ES-I3 (cell line): Measurements from ENCODE around the gene MEF2B.
"Not testable (repeated sequence)": the region's sequence is repeated elsewhere in the genome, so short reads cannot be mapped to it uniquely, and the experiment has no call there.

ENCODE experiments used
- H3K36me3 ChIP-seq: 2 replicates; pipeline ENCODE4 v1.6.1; 2013; ENCODE audit warnings: mild to moderate bottlenecking, low read length, control low read depth, moderate library complexity; ENCODE audit not compliant: insufficient read depth
- H3K4me1 ChIP-seq: 2 replicates; pipeline ENCODE4 v1.6.1; 2013; ENCODE audit warnings: mild to moderate bottlenecking, control low read depth, low read length; ENCODE audit not compliant: insufficient read depth
- H3K9ac ChIP-seq: 2 replicates; pipeline ENCODE4 v1.6.1; 2013; ENCODE audit warnings: low read depth, mild to moderate bottlenecking, low read length, moderate library complexity
- H3K9me3 ChIP-seq: 2 replicates; pipeline ENCODE4 v1.6.1; 2013; ENCODE audit warnings: mild to moderate bottlenecking, low read length, moderate library complexity; ENCODE audit not compliant: control insufficient read depth, insufficient read depth

The MEF2B gene

DNA sequence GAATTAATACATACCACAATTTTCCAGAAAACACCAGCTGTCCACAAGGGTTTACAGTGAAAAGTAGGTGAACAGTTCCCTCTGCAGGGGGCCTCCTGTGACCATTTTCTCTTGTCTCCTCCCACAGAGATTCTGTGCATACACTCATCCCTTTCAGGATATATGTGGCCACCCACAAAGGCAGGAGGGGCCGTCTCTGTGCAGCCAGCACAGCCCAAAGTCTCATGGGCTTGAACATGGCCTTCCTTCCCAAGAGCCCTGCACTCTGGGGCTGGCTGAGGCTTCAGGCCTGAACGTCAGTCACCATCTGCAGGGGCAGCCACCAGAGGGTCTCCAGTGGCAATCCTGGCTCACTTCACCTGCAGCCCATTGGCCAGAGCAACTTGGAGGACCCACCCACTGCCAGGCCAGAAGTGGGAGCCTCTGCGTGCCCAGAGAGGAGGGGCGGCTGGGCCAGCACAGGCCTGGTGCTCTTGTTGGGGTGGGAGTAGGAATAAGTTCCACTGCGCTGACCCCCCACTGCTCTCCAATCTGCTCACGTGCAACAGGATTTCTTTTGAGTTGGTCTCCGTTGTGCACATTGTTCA, 56.9 kb downstream of the MEF2B start:
- H3K9me3 ChIP-seq: no peaks in the 10 kb centered on the region
- no peak overlapping the region for H3K9ac ChIP-seq
- no peaks in the 10 kb centered on the region for H3K36me3 ChIP-seq
- 0 out of 2 replicates have a peak, but pooled peaks cover 7% of the 10 kb centered on the region for H3K4me1 ChIP-seq

- Histone ChIP-seq H3K36me3 (no peaks in the 10 kb centered on the region), H3K9ac (no peak overlapping the region), H3K4me1 (0 out of 2 replicates have a peak, but pooled peaks cover 7% of the 10 kb centered on the region), H3K9me3 (no peaks in the 10 kb centered on the region)
These were observed 58.0 kb downstream of the MEF2B start for GRCh38 chr19:19111967-19112580.

DNA sequence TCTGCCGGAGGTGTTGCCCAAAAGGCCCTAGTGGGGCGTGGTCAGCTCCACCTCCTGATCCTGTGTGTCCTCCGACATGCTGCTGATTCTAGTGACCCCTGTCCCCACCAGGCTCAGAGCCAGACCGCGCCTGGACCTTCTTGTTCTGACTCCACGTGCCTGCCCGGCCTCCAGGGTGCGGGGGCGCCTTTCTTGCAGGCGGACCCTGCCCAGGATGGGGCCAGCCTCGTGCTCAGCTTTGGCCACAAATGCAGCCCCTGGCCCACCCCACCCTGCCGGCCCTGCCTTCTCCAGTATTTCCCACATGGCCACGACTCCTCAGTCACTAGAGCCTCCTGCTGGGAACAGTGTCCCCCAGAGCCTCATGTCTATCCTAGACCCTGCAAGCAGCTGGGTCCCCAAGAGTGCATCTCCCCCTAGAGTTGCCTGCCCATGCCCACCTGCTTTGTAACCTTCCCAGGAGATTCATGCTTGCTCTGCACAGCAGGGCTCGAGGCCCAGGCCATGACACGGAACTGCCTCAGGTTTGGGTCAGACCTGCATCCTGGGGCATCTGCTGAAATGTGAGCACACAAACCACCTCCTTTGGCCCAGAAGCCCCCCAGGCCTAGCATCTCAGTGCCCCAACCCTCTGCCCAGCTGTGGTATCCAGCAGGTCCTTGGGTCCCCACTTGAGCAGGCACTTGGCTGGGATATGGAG, 58.8 kb downstream of the MEF2B start:
- H3K9me3 ChIP-seq: no peaks in the 10 kb centered on the region
- peak overlapping the region; percentile 22; the same call in 1 of the 2 replicates for H3K9ac ChIP-seq
- no peaks in the 10 kb centered on the region for H3K36me3 ChIP-seq
- 0 out of 2 replicates have a peak, but pooled peaks cover 7% of the 10 kb centered on the region for H3K4me1 ChIP-seq

GRCh38 chr19:19110410-19111135, 59.5 kb downstream of the MEF2B start:
- Histone ChIP-seq H3K36me3 (no peaks in the 10 kb centered on the region), H3K9me3 (no peaks in the 10 kb centered on the region), H3K4me1 (0 out of 2 replicates have a peak, but pooled peaks cover 7% of the 10 kb centered on the region), H3K9ac (peak overlapping the region; percentile 22; the same call in 1 of the 2 replicates)

GRCh38 chr19:19109601-19110000, 60.5 kb downstream of the MEF2B start:
- H3K4me1 ChIP-seq: peaks cover 12% of the 10 kb centered on the region
- H3K9ac ChIP-seq: no peak overlapping the region
- H3K9me3 ChIP-seq: no peaks in the 10 kb centered on the region
- no peaks in the 10 kb centered on the region for H3K36me3 ChIP-seq

GRCh38 chr19:19107654-19108053, 62.4 kb downstream of the MEF2B start:
- no peaks in the 10 kb centered on the region for H3K36me3 ChIP-seq
- no peaks in the 10 kb centered on the region for H3K9me3 ChIP-seq
- peaks cover 5% of the 10 kb centered on the region for H3K4me1 ChIP-seq
- no peak overlapping the region for H3K9ac ChIP-seq

- H3K36me3 ChIP-seq, H3K9ac ChIP-seq, H3K9me3 ChIP-seq, H3K4me1 ChIP-seq: not testable (repeated sequence)
These were observed 63.1 kb downstream of the MEF2B start for GRCh38 chr19:19106938-19107337.

GRCh38 chr19:19106056-19106551, 64.0 kb downstream of the MEF2B start:
- no peaks in the 10 kb centered on the region for H3K9me3 ChIP-seq
- peak overlapping the region; percentile 44 for H3K9ac ChIP-seq
- H3K4me1 ChIP-seq: peaks cover 5% of the 10 kb centered on the region
- no peaks in the 10 kb centered on the region for H3K36me3 ChIP-seq

- Histone ChIP-seq H3K4me1 (peaks cover 5% of the 10 kb centered on the region), H3K9ac (peak overlapping the region; percentile 69; the same call in 1 of the 2 replicates), H3K9me3 (no peaks in the 10 kb centered on the region), H3K36me3 (no peaks in the 10 kb centered on the region)
These were observed 64.6 kb downstream of the MEF2B start for GRCh38 chr19:19105365-19106055.

DNA sequence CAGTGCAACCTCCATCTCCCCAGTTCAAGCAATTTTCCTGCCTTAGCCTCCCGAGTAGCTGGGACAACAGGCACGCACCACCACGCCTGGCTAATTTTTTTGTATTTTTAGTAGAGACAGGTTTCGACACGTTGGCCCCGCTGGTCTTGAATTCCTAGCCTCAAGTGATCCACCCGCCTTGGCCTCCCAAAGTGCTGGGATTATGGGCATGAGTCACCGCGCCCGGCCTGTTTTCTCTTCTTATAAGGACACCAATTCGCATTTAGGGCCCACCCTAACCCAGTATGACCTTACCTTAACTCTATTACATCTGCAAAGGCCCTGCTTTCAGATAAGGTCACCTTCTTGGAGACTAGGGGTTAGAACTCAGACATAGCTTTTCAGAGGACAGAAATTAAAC, 66.9 kb downstream of the MEF2B start:
- Histone ChIP-seq H3K9ac (no peak overlapping the region), H3K9me3 (no peaks in the 10 kb centered on the region)

GRCh38 chr19:19102566-19102965, 67.5 kb downstream of the MEF2B start:
- not testable (repeated sequence) for H3K36me3 ChIP-seq, H3K9me3 ChIP-seq, H3K4me1 ChIP-seq, H3K9ac ChIP-seq

More for the DNA sequence above, 66.9 kb downstream of the MEF2B start:
- H3K36me3 ChIP-seq: no peaks in the 10 kb centered on the region
- peaks cover 5% of the 10 kb centered on the region for H3K4me1 ChIP-seq

GRCh38 chr19:19101540-19101939, 68.5 kb downstream of the MEF2B start:
- no peak overlapping the region for H3K9ac ChIP-seq
- peaks cover 5% of the 10 kb centered on the region for H3K4me1 ChIP-seq
- no peaks in the 10 kb centered on the region for H3K36me3 ChIP-seq
- no peaks in the 10 kb centered on the region for H3K9me3 ChIP-seq

- Histone ChIP-seq H3K9me3 (no peaks in the 10 kb centered on the region), H3K4me1 (no peaks in the 10 kb centered on the region; the same call in 1 of the 2 replicates), H3K36me3 (no peaks in the 10 kb centered on the region), H3K9ac (no peak overlapping the region)
These were observed 71.1 kb downstream of the MEF2B start for GRCh38 chr19:19098703-19099632.
